GM12872 (cell line): Measurements from ENCODE around the gene LGR6.

Source experiments
- CTCF ChIP-seq: IDR thresholded peaks from 3 replicates; pipeline ENCODE4 v1.5.1; 2011; ENCODE audit warnings: low read depth, mild to moderate bottlenecking, low read length, moderate library complexity; ENCODE audit not compliant: insufficient read depth

The LGR6 gene

GRCh38 chr1:202193614-202194327 is at the start of gene LGR6:
Gene LGR6, plus strand, starts transcription at chr1:202193799. Its CDS starts 191 bp downstream, at chr1:202193990.
- TF ChIP-seq CTCF: no peak

- TF ChIP-seq CTCF: no peak
Measured at GRCh38 chr1:202144402-202145067, 49.1 kb upstream of the LGR6 start, which contains the start of gene ARL8A. Gene ARL8A, minus strand, starts transcription at chr1:202144737. Its CDS starts 165 bp downstream, at chr1:202144572.

GRCh38 chr1:202145068-202145743 is 48.4 kb upstream of the LGR6 start:
- TF ChIP-seq CTCF: no peak

- no peak for TF ChIP-seq CTCF
Measured at GRCh38 chr1:202146279-202146678, 47.3 kb upstream of the LGR6 start.

GRCh38 chr1:202146993-202147392 is 46.6 kb upstream of the LGR6 start:
- no peak for TF ChIP-seq CTCF

- no peak for TF ChIP-seq CTCF
Measured at GRCh38 chr1:202148391-202148790, 45.2 kb upstream of the LGR6 start.

GRCh38 chr1:202149566-202149965 is 44.0 kb upstream of the LGR6 start:
- no peak for TF ChIP-seq CTCF
